ENCODE results near the gene FGGY.

Gene FGGY

GRCh38 chr1:59669752-59670312 is 372.9 kb downstream of the FGGY start:
- DNase-seq: no peak

GRCh38 chr1:59670662-59671061 is 373.8 kb downstream of the FGGY start:
- no peak for DNase-seq

GRCh38 chr1:59671066-59671952 is 374.4 kb downstream of the FGGY start:
- DNase-seq: no peak

GRCh38 chr1:59671953-59672305 is 375.0 kb downstream of the FGGY start:
- no peak for DNase-seq

- DNase-seq: no peak
Observed at GRCh38 chr1:59672851-59673572, 376.1 kb downstream of the FGGY start.

- DNase-seq: no peak
Observed at GRCh38 chr1:59673573-59674450, 376.9 kb downstream of the FGGY start.

- DNase-seq: no peak
Observed at GRCh38 chr1:59674595-59674994, 377.7 kb downstream of the FGGY start.

- DNase-seq: no peak
Observed at GRCh38 chr1:59675936-59676335, 379.0 kb downstream of the FGGY start.

- DNase-seq: no peak
Observed at GRCh38 chr1:59678040-59678439, 381.1 kb downstream of the FGGY start.

GRCh38 chr1:59678493-59679228 is 381.8 kb downstream of the FGGY start:
- DNase-seq: no peak

GRCh38 chr1:59680044-59680443 is 383.1 kb downstream of the FGGY start:
- no peak for DNase-seq

GRCh38 chr1:59682396-59683080 is 385.6 kb downstream of the FGGY start:
- DNase-seq: no peak

GRCh38 chr1:59683197-59683596 is 386.3 kb downstream of the FGGY start:
- no peak for DNase-seq

- DNase-seq: no peak
Observed at GRCh38 chr1:59684698-59685097, 387.8 kb downstream of the FGGY start.

GRCh38 chr1:59685101-59685500 is 388.2 kb downstream of the FGGY start:
- no peak for DNase-seq

GRCh38 chr1:59685666-59686065 is 388.8 kb downstream of the FGGY start:
- DNase-seq: no peak

- no peak for DNase-seq
Observed at GRCh38 chr1:59686170-59686569, 389.3 kb downstream of the FGGY start.

- no peak for DNase-seq
Observed at GRCh38 chr1:59686574-59686973, 389.7 kb downstream of the FGGY start.

- DNase-seq: no peak
Observed at GRCh38 chr1:59687081-59687480, 390.2 kb downstream of the FGGY start.

GRCh38 chr1:59688976-59689375 is 392.1 kb downstream of the FGGY start:
- DNase-seq: no peak

- DNase-seq: no peak
Observed at GRCh38 chr1:59689730-59690129, 392.8 kb downstream of the FGGY start.

Data from stimulated activated naive CD4-positive, alpha-beta T cell (primary cell).